HCEC 1CT (cell line): Measurements from ENCODE around the gene DRD2.

ENCODE experiments used
- DNase-seq: peaks from one replicate; pipeline ENCODE4 v3.0.0-alpha.2; 2017

DRD2 gene

GRCh38 chr11:113397212-113397611 lies 78.0 kb downstream of the DRD2 start:
- no peak for DNase-seq

- no peak for DNase-seq
These were observed 78.5 kb downstream of the DRD2 start for GRCh38 chr11:113396690-113397089.

GRCh38 chr11:113395782-113396336 lies 79.3 kb downstream of the DRD2 start:
- DNase-seq: no peak

- DNase-seq: no peak
These were observed 80.3 kb downstream of the DRD2 start for GRCh38 chr11:113394919-113395318.

DNA sequence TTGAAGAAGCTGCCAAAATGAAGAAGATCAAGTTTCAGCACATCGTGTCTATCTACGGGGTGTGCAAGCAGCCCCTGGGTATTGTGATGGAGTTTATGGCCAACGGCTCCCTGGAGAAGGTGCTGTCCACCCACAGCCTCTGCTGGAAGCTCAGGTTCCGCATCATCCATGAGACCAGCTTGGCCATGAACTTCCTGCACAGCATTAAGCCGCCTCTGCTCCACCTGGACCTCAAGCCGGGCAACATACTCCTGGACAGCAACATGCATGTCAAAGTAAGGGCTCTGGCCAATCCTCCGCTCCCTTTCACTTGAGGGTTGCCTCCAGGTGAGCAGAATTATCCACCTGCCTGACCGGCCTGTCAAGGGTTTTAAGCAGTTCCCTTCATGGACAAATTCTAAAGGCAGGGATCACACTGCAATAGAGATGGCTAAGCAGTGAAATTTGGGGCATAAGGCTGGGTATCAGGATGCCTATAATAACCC lies 81.7 kb downstream of the DRD2 start:
- no peak for DNase-seq

DNA sequence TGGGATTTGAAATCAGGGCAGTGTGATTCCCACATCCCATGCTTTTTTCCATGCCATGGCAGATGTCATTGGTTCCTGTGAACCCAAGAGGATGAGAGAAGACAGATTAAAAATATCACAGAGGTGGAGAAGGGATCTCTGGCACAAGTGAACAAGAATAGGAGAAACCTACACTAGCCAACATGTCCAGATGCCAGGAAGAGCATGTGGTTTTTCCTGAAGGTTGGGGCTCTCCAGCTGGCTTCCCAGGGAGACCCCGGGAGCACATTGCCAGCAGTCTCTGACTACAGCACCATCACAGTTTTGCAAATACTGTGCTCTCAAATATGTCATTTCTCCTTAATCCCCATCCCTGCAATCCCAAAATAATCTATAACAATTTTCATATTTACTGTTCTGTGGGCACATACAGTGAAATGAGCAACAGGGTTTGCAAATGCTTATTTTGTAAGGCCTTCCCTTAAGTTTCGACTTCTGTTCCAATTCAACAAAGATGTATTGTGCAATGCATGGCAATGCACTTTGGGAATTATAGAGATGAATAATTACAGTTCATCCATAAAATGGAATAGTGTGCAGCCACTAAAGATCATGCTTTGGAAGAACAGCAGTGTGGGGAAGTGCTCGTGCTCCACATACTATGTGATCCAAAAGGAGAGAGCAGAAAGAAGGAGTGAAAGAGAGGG lies 82.8 kb downstream of the DRD2 start:
- DNase-seq: no peak

GRCh38 chr11:113389272-113389671 lies 85.9 kb downstream of the DRD2 start:
- DNase-seq: no peak

DNA sequence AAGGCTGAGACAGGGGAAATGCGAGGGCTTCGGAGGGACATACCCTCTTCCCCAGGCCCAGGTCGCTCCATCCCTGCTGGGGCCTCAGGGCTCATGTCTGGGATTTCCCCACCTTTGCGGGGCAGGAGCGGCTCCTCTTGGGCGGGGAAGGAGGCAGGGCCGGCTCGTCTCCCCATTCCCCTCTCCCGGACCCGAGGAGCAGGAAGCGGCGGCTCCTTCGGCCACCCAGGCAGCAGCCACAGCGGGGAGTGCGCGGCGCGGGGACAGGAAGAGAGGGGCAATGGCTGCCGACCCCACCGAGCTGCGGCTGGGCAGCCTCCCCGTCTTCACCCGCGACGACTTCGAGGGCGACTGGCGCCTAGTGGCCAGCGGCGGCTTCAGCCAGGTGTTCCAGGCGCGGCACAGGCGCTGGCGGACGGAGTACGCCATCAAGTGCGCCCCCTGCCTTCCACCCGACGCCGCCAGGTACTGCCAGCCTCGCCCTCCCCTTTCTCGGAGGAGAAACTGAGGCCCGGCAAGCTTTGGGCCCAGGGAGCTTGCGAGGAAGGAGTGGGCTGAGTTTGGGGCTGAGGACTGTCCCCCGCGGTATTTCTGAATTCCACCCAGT lies 87.5 kb downstream of the DRD2 start, which contains the start of gene ANKK1:
Gene ANKK1, plus strand, starts transcription at position 175 of the 607 bp plus-strand sequence. Its CDS starts 106 bp downstream, at position 281.
- DNase-seq: no peak

- no peak for DNase-seq
These were observed 88.3 kb downstream of the DRD2 start for GRCh38 chr11:113386866-113387265.

GRCh38 chr11:113385749-113386148 lies 89.4 kb downstream of the DRD2 start:
- no peak for DNase-seq

- peak; percentile 97 for DNase-seq
These were observed 90.6 kb downstream of the DRD2 start for GRCh38 chr11:113384551-113384950.

DNA sequence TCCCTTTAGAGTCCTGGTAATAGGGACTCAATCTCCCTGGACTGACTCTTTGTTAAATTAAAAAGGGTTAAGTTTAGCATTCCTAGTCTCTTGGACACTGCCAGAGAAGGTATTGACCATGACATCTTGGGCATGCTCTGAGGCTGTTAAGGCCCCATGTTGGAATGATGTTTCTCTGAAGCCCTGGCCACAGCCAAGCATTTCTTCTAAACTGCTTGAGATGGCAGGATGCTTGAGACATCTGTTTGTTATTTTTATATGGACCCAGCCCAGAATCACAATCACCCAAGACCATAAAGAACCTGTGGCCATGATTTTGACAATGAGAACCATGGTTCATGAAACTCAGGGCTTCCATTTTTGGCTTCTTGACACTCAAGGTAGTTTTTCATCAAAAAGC lies 93.1 kb downstream of the DRD2 start:
- DNase-seq: no peak

- DNase-seq: no peak
These were observed 96.5 kb downstream of the DRD2 start for GRCh38 chr11:113378692-113379091.

DNA sequence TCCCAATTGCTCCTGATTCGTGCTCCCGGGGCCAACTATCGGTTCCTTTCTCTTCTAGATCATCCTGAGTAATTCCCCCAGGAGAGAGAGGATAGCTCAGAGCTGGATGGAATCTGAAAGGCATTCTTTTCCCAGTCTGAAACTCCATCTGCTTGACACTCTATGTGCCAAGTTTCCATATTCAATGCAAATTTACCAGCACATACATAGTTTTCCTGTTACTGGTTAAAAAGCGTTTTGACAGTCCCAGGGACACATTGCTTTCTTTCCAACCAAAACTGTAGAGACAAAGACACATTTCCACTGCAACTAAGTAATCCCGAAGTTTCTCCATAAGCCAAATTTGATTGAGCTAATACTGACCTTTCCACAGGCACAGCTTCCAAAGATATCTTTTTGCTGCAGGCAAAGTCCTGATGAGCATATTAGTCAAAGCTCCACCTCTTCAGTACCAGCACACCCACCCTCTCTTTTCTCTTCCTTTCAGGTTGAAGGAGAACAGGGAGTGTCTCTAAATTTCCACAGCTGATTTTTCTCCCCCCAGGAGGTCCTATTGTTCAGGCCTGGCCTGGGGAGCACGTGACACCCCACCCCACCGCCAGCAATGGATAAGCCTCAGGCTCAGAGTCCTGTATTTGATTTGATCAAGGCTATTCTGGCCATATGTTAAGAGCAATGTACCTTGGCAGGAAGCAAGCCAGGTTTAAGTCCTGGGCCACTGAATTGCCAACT lies 97.4 kb downstream of the DRD2 start:
- DNase-seq: no peak

- peak; percentile 3 for DNase-seq
These were observed 99.0 kb downstream of the DRD2 start for GRCh38 chr11:113376156-113376555.

DNA sequence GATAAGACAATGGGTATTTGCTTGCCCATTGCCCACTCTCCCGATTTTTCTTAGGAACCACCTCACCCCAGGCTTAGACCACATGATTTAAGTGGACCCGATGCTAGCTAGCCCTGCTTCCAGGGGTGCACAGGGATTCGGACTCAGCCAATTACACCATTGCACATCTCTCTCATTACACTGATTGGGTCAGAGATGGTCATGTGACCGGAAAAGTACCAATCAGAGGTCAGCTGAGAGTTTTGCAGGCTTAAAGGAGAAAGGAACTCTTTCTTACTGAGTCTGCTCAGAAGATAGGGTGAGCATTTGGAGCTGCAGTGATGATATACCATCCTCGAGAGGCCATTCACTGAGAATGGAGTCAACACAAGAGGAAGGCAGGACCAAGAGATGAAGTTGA lies 99.8 kb downstream of the DRD2 start:
- no peak for DNase-seq

DNA sequence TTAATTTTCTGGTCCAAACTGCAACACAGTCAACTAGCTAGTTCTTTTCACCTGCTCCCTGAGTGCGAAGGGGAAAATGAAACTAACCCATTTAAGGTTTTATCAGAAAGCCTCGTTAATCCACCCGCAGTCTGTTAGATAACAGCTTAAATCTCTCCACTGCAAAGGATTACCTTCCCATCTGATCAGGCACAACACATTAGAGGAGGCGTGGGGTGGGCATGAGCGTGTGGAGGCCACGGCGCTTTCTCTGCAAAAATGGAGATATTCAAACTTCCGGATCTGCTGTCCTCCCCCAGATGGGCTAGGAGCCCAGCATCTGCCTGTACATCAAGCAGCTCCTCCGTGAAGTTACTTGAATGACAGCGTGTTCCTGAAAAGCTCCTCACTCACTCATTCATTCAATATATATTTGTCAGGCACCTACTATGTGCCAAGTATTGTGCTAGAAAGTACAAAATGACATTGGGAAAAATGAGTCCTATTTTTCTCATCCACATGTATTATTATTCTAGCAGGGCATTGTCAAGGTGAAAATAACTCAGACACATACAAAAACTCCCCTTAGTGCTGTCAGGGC lies 101.1 kb downstream of the DRD2 start:
- DNase-seq: no peak

- DNase-seq: peak; percentile 60
These were observed 101.9 kb downstream of the DRD2 start for GRCh38 chr11:113373306-113373705.

DNA sequence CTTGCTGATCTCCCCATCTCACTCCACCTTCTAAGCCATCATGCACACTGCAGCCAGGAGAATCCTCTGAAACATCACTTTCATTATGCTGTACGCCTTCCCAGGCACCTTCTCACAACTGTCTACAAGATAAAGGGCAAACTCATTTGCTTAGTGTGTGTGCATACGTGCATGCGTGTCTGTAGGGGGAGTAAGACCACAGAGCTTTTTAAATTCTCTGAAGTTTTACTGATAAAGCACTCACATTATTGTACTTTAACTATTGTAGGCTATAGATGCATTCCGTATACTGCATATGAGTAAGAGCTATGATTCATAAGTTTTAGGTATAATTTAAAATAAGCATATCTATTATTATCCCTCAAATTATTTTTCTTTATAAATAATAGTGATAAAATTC lies 102.9 kb downstream of the DRD2 start:
- peak; percentile 8 for DNase-seq

DNA sequence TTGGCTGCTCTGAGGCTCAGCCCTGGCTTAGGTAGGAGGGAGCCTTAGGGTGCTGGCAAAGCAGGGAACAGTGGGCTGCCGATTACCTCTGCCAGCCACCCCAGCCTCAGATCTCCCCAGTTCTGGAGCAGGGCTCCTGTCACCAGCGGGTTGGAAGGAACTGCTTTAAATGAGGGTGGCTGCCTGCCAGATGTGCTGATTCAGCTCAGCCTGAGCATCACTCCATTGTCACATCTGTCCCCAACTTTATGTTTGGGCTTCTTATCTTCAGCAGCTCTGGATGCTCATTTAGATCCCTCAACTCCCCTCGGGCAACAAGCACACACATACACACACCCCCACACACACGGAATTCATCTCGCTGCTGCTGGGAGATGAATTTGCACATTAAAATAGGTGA lies 104.6 kb downstream of the DRD2 start:
- DNase-seq: no peak

- no peak for DNase-seq
These were observed 105.8 kb downstream of the DRD2 start for GRCh38 chr11:113369411-113369810.

DNA sequence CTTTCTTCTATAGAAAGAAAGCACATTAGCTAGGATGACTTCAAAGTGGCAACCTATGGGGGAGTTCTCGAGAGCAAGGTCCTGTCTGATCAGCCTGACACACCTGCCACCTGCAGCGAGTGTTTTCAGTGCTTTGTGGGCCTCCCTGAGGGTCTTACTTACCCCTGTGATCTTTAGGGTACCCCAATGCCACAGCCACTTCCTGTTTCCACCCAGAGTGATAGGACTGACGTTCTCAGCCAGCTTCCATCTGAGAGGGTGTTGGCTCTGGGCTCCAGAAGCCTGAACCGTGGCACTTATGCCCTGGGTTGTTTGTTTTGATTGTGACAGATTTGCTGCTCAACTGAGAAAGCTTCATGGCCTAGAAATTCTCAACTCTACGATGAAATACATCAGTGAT lies 109.3 kb downstream of the DRD2 start:
- no peak for DNase-seq

DNA sequence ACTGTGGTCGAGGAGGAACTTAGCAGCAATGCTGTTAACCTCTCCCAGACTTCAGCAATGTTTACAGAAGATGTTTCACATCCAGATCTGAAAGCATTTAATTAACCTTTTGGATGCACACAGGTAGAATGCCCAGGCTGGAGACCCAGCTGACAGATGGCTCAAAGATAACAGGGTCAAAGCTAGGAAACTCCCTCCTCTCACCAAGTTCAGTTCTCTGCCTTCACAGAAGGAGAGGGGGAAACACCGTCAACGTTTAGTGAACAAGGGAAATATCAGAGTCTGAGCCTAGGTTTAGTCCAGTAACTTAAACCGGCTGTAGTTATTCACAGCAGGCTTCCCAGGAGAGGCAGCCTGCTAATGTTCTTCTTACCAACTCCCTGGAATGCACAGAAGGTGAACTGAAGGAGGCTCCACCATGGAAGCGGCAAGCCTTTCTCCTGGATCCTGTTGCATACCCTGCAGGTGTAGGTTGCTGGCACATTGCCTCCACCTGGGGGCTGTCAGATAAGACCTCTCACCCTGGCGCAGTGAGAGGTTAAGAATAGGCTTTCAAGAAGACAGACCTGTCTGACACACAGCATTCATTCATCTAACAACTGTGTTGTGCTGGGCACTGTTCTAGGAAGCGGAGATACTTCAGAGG lies 111.1 kb downstream of the DRD2 start:
- no peak for DNase-seq
